ENCODE data around the gene RAPH1.
A peak's percentile ranks its signal among the peaks of the same experiment; 100 is the strongest.
"Not testable (repeated sequence)": the region's sequence is repeated elsewhere in the genome, so short reads cannot be mapped to it uniquely, and the experiment has no call there.

Gene RAPH1

GRCh38 chr2:203396667-203397066 lies 138.4 kb downstream of the RAPH1 start:
- DNase-seq (ENCODE audit: low read depth) = peak; percentile 59
- no peak overlapping the region for H3K4me3 ChIP-seq (ENCODE audit: low read length)
- TF ChIP-seq, protein P1, sequence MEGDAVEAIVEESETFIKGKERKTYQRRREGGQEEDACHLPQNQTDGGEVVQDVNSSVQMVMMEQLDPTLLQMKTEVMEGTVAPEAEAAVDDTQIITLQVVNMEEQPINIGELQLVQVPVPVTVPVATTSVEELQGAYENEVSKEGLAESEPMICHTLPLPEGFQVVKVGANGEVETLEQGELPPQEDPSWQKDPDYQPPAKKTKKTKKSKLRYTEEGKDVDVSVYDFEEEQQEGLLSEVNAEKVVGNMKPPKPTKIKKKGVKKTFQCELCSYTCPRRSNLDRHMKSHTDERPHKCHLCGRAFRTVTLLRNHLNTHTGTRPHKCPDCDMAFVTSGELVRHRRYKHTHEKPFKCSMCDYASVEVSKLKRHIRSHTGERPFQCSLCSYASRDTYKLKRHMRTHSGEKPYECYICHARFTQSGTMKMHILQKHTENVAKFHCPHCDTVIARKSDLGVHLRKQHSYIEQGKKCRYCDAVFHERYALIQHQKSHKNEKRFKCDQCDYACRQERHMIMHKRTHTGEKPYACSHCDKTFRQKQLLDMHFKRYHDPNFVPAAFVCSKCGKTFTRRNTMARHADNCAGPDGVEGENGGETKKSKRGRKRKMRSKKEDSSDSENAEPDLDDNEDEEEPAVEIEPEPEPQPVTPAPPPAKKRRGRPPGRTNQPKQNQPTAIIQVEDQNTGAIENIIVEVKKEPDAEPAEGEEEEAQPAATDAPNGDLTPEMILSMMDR (conservative IDR thresholded peaks at IDR 0.05; ENCODE audit: low read depth, low read length) = peak; percentile 47

- H3K4me3 ChIP-seq (ENCODE audit: low read length) = no peak overlapping the region
- DNase-seq (ENCODE audit: low read depth) = no peak
- TF ChIP-seq, protein P1 (conservative IDR thresholded peaks at IDR 0.05; ENCODE audit: low read depth, low read length) = no peak
Observed at GRCh38 chr2:203395858-203396257, 139.2 kb downstream of the RAPH1 start.

DNA sequence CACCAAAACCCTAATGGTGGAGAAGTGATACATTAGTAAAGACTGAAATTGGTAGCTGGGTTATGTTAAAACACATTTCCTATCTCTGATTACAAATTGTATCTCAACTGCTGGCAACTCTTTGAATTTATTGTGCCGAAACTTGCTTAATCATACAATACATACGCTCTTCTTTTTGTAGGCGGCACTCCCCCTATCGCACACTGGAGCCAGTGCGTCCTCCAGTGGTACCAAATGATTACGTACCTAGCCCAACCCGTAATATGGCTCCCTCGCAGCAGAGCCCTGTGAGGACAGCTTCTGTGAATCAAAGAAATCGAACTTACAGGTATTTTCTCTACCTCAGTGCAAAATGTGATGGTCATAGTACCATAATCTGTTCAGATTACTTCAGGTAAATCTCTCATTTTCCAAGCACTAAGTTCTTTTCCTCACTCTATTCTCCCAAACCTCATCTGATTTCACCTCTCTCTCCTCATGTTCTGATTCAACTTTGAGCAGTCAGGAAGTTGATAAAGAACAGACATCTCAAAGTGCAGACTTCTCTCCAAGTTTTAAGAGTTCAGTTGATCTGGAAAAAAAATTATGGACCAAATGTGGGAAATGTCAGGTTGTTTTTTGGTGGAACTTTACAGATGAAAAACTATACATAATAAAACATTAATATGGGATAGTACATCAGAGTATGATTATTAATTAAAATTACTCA lies 140.4 kb downstream of the RAPH1 start:
- TF ChIP-seq, protein P1 (conservative IDR thresholded peaks at IDR 0.05; ENCODE audit: low read depth, low read length) = no peak
- H3K4me3 ChIP-seq (ENCODE audit: low read length) = no peak overlapping the region
- DNase-seq (ENCODE audit: low read depth) = no peak

DNA sequence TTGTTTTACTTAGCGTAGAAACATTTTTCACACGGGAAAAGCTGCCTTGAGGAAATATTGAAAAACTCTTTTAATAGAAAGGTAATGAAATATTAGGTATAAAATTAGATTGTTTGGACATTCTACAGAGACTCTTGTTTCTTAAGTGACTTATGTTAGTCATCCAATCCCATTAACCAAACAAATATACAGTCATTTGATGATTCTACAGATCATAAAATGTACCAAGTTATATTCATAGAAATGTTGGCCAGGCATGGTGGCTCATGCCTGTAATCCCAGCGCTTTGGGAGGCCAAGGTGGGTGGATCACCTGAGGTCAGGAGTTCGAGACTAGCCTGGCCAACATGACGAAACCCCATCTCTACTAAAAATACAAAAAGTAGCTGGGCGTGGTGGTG lies 146.9 kb downstream of the RAPH1 start:
- H3K4me3 ChIP-seq (ENCODE audit: low read length) = not testable (repeated sequence)

GRCh38 chr2:203383038-203383437 lies 152.1 kb downstream of the RAPH1 start:
- no peak for DNase-seq (ENCODE audit: low read depth)
- H3K4me3 ChIP-seq (ENCODE audit: low read length) = no peak overlapping the region
- TF ChIP-seq, protein P1 (conservative IDR thresholded peaks at IDR 0.05; ENCODE audit: low read depth, low read length) = no peak

More for the DNA sequence above, 146.9 kb downstream of the RAPH1 start:
- not testable (repeated sequence) for DNase-seq (ENCODE audit: low read depth)

- no peak overlapping the region for H3K4me3 ChIP-seq (ENCODE audit: low read length)
- DNase-seq (ENCODE audit: low read depth) = no peak
- TF ChIP-seq, protein P1 (conservative IDR thresholded peaks at IDR 0.05; ENCODE audit: low read depth, low read length) = no peak
Observed at GRCh38 chr2:203379156-203379555, 155.9 kb downstream of the RAPH1 start.

GRCh38 chr2:203376173-203376572 lies 158.9 kb downstream of the RAPH1 start:
- TF ChIP-seq, protein P1 (conservative IDR thresholded peaks at IDR 0.05; ENCODE audit: low read depth, low read length) = peak; percentile 8
- H3K4me3 ChIP-seq (ENCODE audit: low read length) = no peak overlapping the region
- DNase-seq (ENCODE audit: low read depth) = no peak

GRCh38 chr2:203372706-203373105 lies 162.4 kb downstream of the RAPH1 start:
- not testable (repeated sequence) for H3K4me3 ChIP-seq (ENCODE audit: low read length); DNase-seq (ENCODE audit: low read depth)
